Right ventricle myocardium superior (tissue), 1 donor: ENCODE results near the gene GALNT4. TPM values are rescaled to one million over a fixed set of nuclear protein-coding genes. Genes with fewer than 3 reads are reported as not detected.

Experiments used
- ATAC-seq: fragments of 200-7000 bp; cut with Tn5 transposase; one replicate; pipeline ENCODE4 v1.9.1; 2020; ENCODE audit warnings: mild to moderate bottlenecking; ENCODE audit not compliant: poor library complexity
- DNase-seq: peaks from one replicate; pipeline ENCODE4 v3.0.0-alpha.2; 2020
- intact Hi-C: fragments of 100-400 bp; cut with DNase I; formaldehyde crosslinking; loops from one replicate; pipeline ENCODE4 v1.11.2; 2022
- total RNA-seq: library from RNA; stranded (reverse); fragmentation: NEBNext Ultra II Directional; extraction: Animal tissue kit (Norgen Biotek cat#: 25700); gene quantifications from one replicate; pipeline ENCODE4 v1.2.1, GENCODE V29; 2021
- donor health status: DM: no; HTN: yes; CAD: no; lungs with severe emphysema.

Gene GALNT4
- total RNA-seq, 1 donor from 2014 or later = 2.2 TPM

GRCh38 chr12:89474615-89475014 lies 50.0 kb downstream of the GALNT4 start:
- ATAC-seq (no peak), DNase-seq (no peak)
- intact Hi-C loops = loop anchor here (5.0 kb wide), 1 partner anchor 53 kb away; the partner anchor contains the start of gene POC1B

Other genes with a start within 250 kb of the GALNT4 start
- 26.7 TPM for gene DUSP6, start 172.3 kb downstream of the GALNT4 start, total RNA-seq
- 7.0 TPM for gene POC1B, start 1.3 kb upstream of the GALNT4 start, total RNA-seq
- gene ATP2B1, start 184.0 kb upstream of the GALNT4 start, total RNA-seq = 9.8 TPM